HCT116 (cell line): Measurements from ENCODE around the gene KCNC2. TPM values are rescaled to one million over a fixed set of nuclear protein-coding genes. Genes with fewer than 3 reads are reported as not detected.

ENCODE experiments used
- ATAC-seq: fragments of 200-7000 bp; cut with Tn5 transposase; 2 replicates; pipeline ENCODE4 v1.9.1; 2020; ENCODE audit warnings: mild to moderate bottlenecking, moderate library complexity
- BruUV-seq: library from RNA; stranded (reverse); fragments of 400-500 nt; replicated peaks from 2 replicates; lab custom pipeline; 2021; lab: Mats Ljungman, UMichigan
- CTCF ChIA-PET: fragments of 300-600 bp; sonication (Branson Sonifier 250); formaldehyde crosslinking; loops from one replicate; lab custom pipeline; 2021; ENCODE audit warnings: antibody characterized with exemption; lab: Charles Lee
- POLR2A ChIA-PET: fragments of 300-600, 350-600 bp; sonication (Branson Sonifier 250); formaldehyde crosslinking; loops from one replicate; lab custom pipeline; 2021; ENCODE audit warnings: antibody characterized with exemption; lab: Charles Lee
- RAD21 ChIA-PET, 2 experiments: fragments of 300-600 bp; sonication (Branson Sonifier 250); formaldehyde crosslinking; loops; one replicate each; lab custom pipeline; 2023; ENCODE audit warnings: low total read pairs in 2 of 2; ENCODE audit not compliant: uncharacterized antibody in 2 of 2, unreplicated experiment in 2 of 2, low non-redundant PET in 1 of 2; lab: Charles Lee
- DNase-seq: peaks from one replicate; pipeline ENCODE4 v3.0.0-alpha.2; 2010; ENCODE audit warnings: low read depth, low spot score
- H2AFZ ChIP-seq: fragments of 200-600 bp; shearing (Covaris generic), sonication (generic); 2 replicates; pipeline ENCODE4 v1.6.1; 2017; ENCODE audit warnings: low read depth, mixed run types, mixed read lengths, antibody characterized with exemption, low read length; ENCODE audit not compliant: poor library complexity, severe bottlenecking
- H3K27ac ChIP-seq: 2 replicates; pipeline ENCODE4 v1.5.1; 2012; ENCODE audit warnings: low read depth, low read length
- H3K27me3 ChIP-seq: fragments of 200-600 bp; sonication (generic); 2 replicates; pipeline ENCODE4 v1.6.1; 2016; ENCODE audit warnings: mixed run types, low read length, mixed read lengths; ENCODE audit not compliant: insufficient read depth
- H3K36me3 ChIP-seq, 2 experiments: fragments of 200-500 bp in 1 of 2; fragments of 200-600 bp in 1 of 2; sonication (Bioruptor generic) in 1 of 2; sonication (generic) in 1 of 2; 2 replicates each; pipeline versions ENCODE4 v1.5.1 to v1.6.1; 2014 to 2016; ENCODE audit warnings: low read length in 2 of 2, inconsistent platforms in 1 of 2, mixed read lengths in 1 of 2, mixed run types in 1 of 2; ENCODE audit not compliant: insufficient read depth in 2 of 2, control insufficient read depth in 1 of 2
- H3K4me1 ChIP-seq, 2 experiments: fragments of 200-600 bp in 1 of 2; sonication (generic) in 1 of 2; 2 replicates each; pipeline versions ENCODE4 v1.5.1 to v1.6.1; 2012 to 2017; ENCODE audit warnings: low read length in 2 of 2, inconsistent platforms in 1 of 2, mild to moderate bottlenecking in 1 of 2, mixed read lengths in 1 of 2, mixed run types in 1 of 2, moderate library complexity in 1 of 2; ENCODE audit not compliant: insufficient read depth in 2 of 2, control insufficient read depth in 1 of 2
- H3K4me2 ChIP-seq: fragments of 200-600 bp; sonication (generic); 2 replicates; pipeline ENCODE4 v1.6.1; 2017; ENCODE audit warnings: mixed run types, low read length, mixed read lengths
- H3K4me3 ChIP-seq, 2 experiments: fragments of 200-600 bp in 1 of 2; sonication (generic) in 1 of 2; replicated peaks in 1 of 2; 2 replicates each; pipeline ENCODE4 v1.5.1; 2011 to 2016; ENCODE audit warnings: low read length in 2 of 2, control low read depth in 1 of 2, low read depth in 1 of 2, mild to moderate bottlenecking in 1 of 2, mixed read lengths in 1 of 2, mixed run types in 1 of 2
- H3K79me2 ChIP-seq: fragments of 200-600 bp; sonication (generic); 2 replicates; pipeline ENCODE4 v1.6.1; 2017; ENCODE audit warnings: mild to moderate bottlenecking, mixed run types, low read length, moderate library complexity, mixed read lengths; ENCODE audit not compliant: insufficient read depth
- H3K9ac ChIP-seq: fragments of 200-600 bp; sonication (generic); 2 replicates; pipeline ENCODE4 v1.6.1; 2016; ENCODE audit warnings: low read length, mixed read lengths
- H3K9me2 ChIP-seq: fragments of 200-600 bp; sonication (generic), shearing (Covaris generic); 2 replicates; pipeline ENCODE4 v1.6.1; 2017; ENCODE audit warnings: mixed run types, mild to moderate bottlenecking, moderate library complexity; ENCODE audit not compliant: insufficient read depth
- H3K9me3 ChIP-seq, 2 experiments: fragments of 200-500 bp in 1 of 2; fragments of 200-600 bp in 1 of 2; sonication (Bioruptor generic) in 1 of 2; sonication (generic) in 1 of 2; 2 replicates each; pipeline ENCODE4 v1.6.1; 2014 to 2017; ENCODE audit warnings: low read length in 2 of 2, mixed read lengths in 2 of 2, inconsistent platforms in 1 of 2, low read depth in 1 of 2, mild to moderate bottlenecking in 1 of 2, mixed run types in 1 of 2, moderate library complexity in 1 of 2; ENCODE audit not compliant: control insufficient read depth in 1 of 2, insufficient read depth in 1 of 2
- H4K20me1 ChIP-seq: fragments of 200-600 bp; sonication (generic), shearing (Covaris generic); 2 replicates; pipeline ENCODE4 v1.6.1; 2017; ENCODE audit warnings: mixed run types, mild to moderate bottlenecking, moderate library complexity; ENCODE audit not compliant: insufficient read depth
- CEBPB ChIP-seq: IDR thresholded peaks from 2 replicates; pipeline ENCODE4 v1.6.1; 2012; ENCODE audit warnings: low read depth
- CTCF ChIP-seq, 3 experiments: fragments of 200-600 bp in 1 of 3; sonication (generic) in 1 of 3; IDR thresholded peaks in 2 of 3; conservative IDR thresholded peaks in 1 of 3; 2 replicates each; pipeline ENCODE4 v1.5.1; 2012 to 2017; ENCODE audit warnings: low read depth in 2 of 3, low read length in 2 of 3, antibody characterized with exemption in 1 of 3, borderline replicate concordance in 1 of 3, control low read depth in 1 of 3, mild to moderate bottlenecking in 1 of 3, mixed read lengths in 1 of 3, mixed run types in 1 of 3, moderate library complexity in 1 of 3; ENCODE audit not compliant: insufficient read depth in 1 of 3
- ELF1 ChIP-seq: IDR thresholded peaks from 2 replicates; pipeline ENCODE4 v1.6.1; 2012; ENCODE audit warnings: low read depth, borderline replicate concordance
- EZH2 ChIP-seq: fragments of 200-600 bp; sonication (generic); IDR thresholded peaks from 2 replicates; pipeline ENCODE4 v1.6.1; 2017; ENCODE audit warnings: antibody characterized with exemption, mixed run types
- EZH2phosphoT487 ChIP-seq: fragments of 200-600 bp; IDR thresholded peaks from 2 replicates; pipeline ENCODE4 v1.6.1; 2018; ENCODE audit warnings: antibody characterized with exemption, borderline replicate concordance
- FOSL1 ChIP-seq: IDR thresholded peaks from 2 replicates; pipeline ENCODE4 v1.6.1; 2012; ENCODE audit warnings: low read depth
- POLR2A ChIP-seq: IDR thresholded peaks from 2 replicates; pipeline ENCODE4 v1.7.0; 2011; ENCODE audit warnings: borderline replicate concordance; ENCODE audit not compliant: insufficient read depth, insufficient read length; ENCODE audit errors: extremely low read depth
- POLR2AphosphoS5 ChIP-seq: IDR thresholded peaks from 2 replicates; pipeline ENCODE4 v1.6.1; 2011; ENCODE audit warnings: mild to moderate bottlenecking, low read depth, low read length, moderate library complexity
- SP1 ChIP-seq: IDR thresholded peaks from 2 replicates; pipeline ENCODE4 v1.6.1; 2012; ENCODE audit warnings: low read depth
- TCF7L2 ChIP-seq: IDR thresholded peaks from 2 replicates; pipeline ENCODE4 v1.7.0; 2011; ENCODE audit warnings: borderline replicate concordance, inconsistent platforms; ENCODE audit not compliant: insufficient read depth, insufficient read length; ENCODE audit errors: extremely low read depth
- ZBTB33 ChIP-seq: IDR thresholded peaks from 2 replicates; pipeline ENCODE4 v1.6.1; 2011; ENCODE audit warnings: mild to moderate bottlenecking, low read length, moderate library complexity; ENCODE audit not compliant: insufficient replicate concordance; ENCODE audit errors: extremely low read depth
- ZNF274 ChIP-seq: fragments of 200-500 bp; sonication (Bioruptor generic); IDR thresholded peaks from 2 replicates; pipeline ENCODE4 v1.6.1; 2014; ENCODE audit warnings: mild to moderate bottlenecking, low read depth, low read length, inconsistent platforms
- intact Hi-C: fragments of 100-400 bp; cut with micrococcal nuclease; formaldehyde crosslinking; loops from 2 replicates; pipeline ENCODE4 v1.10.0; 2022
- total RNA-seq: library from RNA; stranded (reverse); gene quantifications from one replicate; pipeline ENCODE4 v1.2.1, GENCODE V29; 2021; ENCODE audit not compliant: unreplicated experiment
- TF ChIP-seq, protein P1 (sequence below): IDR thresholded peaks from 2 replicates; pipeline ENCODE4 v1.6.1; 2012; ENCODE audit warnings: low read depth
- TF ChIP-seq, protein P2 (sequence below): IDR thresholded peaks from 2 replicates; pipeline ENCODE4 v1.6.1; 2012

Gene KCNC2
- total RNA-seq, 1 experiment from 2014 or later: not detected

DNA sequence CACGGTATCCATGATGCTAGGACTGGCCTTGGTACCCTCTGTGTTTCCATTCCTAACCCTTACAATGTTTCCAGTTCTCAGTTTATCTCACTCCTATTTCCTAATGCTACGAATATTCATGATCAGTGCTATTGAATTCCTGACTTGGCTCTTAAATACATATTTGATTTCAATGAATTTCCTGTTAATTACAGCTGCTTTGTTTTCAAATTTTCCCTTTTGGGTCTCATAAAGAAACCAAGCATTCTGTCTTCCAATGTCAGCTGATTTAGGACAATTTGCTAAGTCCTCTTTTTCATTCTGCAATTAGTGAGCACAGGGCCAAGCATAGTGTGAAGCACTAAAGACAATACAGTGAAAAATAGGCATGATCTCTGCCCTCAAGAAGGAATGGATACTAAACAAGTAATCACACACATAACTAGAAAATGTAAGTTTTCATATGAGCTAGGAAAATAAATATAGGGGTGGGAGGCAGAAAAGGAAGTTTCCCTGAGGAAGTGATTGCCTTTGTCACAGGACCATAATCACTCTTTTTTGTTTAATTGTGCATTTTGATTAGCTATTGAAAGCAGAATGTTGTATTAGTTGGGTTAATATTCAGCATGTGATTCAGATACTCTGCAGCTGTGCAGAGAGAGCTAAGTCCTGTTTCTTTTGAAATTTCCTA is 88.5 kb downstream of the KCNC2 start (continued):
- TF ChIP-seq ZBTB33: no peak
- TF ChIP-seq ZNF274: no peak
- TF ChIP-seq ELF1: no peak
- TF ChIP-seq SP1: no peak

DNA sequence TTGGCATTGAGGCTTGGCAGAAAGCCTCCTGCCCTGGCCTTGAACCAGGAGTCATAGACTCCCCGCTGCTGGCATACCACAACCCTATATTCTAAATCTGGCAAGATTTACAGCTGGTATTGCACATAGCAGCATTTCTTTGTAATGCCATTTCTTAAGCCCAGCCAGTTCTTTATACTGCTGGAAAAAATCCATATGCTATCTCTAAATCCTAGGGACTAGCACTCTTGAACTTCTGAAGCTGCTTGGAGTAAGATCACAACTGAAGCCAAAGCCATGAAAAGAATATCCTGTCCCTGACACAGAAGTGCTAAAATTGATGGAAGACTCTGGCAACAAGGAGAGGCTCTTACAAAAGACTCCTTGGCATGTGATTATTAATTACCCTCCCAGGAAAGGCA is 89.3 kb downstream of the KCNC2 start:
- Histone ChIP-seq H2AFZ (no peak overlapping the region), H3K4me2 (no peak overlapping the region), H3K36me3 (no peaks in the 10 kb centered on the region), H3K9me3 (no peaks in the 10 kb centered on the region), H3K27ac (no peak overlapping the region), H3K4me3 (no peak overlapping the region), H3K9me2 (0 out of 2 replicates have a peak, but pooled peaks cover 2% of the 10 kb centered on the region), H3K4me1 (no peaks in the 10 kb centered on the region), H3K79me2 (no peaks in the 10 kb centered on the region), H3K9ac (no peak overlapping the region), H3K27me3 (no peaks in the 10 kb centered on the region), H4K20me1 (no peaks in the 10 kb centered on the region)
- ChIA-PET CTCF (no interaction called here), POLR2A (no interaction called here), RAD21 (no interaction called here)
- BruUV-seq: no TSS peak
- intact Hi-C loops: no loop called here
- ATAC-seq (no peak), DNase-seq (no peak)
- no peak for TF ChIP-seq CTCF (IDR thresholded peaks at IDR 0.05 in 2 of 3, conservative IDR thresholded peaks at IDR 0.05 in 1 of 3; ENCODE audit: borderline replicate concordance in 1 of 3, insufficient read depth in 1 of 3, low read depth in 2 of 3, low read length in 2 of 3)
- TF ChIP-seq ZBTB33: no peak
- no peak for TF ChIP-seq POLR2A
- TF ChIP-seq CEBPB: no peak
- TF ChIP-seq TCF7L2: no peak
- TF ChIP-seq EZH2: no peak
- TF ChIP-seq ZNF274: no peak
- TF ChIP-seq FOSL1: no peak
- TF ChIP-seq, protein P1, sequence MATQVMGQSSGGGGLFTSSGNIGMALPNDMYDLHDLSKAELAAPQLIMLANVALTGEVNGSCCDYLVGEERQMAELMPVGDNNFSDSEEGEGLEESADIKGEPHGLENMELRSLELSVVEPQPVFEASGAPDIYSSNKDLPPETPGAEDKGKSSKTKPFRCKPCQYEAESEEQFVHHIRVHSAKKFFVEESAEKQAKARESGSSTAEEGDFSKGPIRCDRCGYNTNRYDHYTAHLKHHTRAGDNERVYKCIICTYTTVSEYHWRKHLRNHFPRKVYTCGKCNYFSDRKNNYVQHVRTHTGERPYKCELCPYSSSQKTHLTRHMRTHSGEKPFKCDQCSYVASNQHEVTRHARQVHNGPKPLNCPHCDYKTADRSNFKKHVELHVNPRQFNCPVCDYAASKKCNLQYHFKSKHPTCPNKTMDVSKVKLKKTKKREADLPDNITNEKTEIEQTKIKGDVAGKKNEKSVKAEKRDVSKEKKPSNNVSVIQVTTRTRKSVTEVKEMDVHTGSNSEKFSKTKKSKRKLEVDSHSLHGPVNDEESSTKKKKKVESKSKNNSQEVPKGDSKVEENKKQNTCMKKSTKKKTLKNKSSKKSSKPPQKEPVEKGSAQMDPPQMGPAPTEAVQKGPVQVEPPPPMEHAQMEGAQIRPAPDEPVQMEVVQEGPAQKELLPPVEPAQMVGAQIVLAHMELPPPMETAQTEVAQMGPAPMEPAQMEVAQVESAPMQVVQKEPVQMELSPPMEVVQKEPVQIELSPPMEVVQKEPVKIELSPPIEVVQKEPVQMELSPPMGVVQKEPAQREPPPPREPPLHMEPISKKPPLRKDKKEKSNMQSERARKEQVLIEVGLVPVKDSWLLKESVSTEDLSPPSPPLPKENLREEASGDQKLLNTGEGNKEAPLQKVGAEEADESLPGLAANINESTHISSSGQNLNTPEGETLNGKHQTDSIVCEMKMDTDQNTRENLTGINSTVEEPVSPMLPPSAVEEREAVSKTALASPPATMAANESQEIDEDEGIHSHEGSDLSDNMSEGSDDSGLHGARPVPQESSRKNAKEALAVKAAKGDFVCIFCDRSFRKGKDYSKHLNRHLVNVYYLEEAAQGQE: no peak
- TF ChIP-seq, protein P2, sequence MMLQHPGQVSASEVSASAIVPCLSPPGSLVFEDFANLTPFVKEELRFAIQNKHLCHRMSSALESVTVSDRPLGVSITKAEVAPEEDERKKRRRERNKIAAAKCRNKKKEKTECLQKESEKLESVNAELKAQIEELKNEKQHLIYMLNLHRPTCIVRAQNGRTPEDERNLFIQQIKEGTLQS: no peak
- no peak for TF ChIP-seq EZH2phosphoT487
- TF ChIP-seq POLR2AphosphoS5: no peak
